LoVo (cell line): ENCODE data around the gene GPR161.

ENCODE experiments used
- DNase-seq: peaks from one replicate; pipeline ENCODE4 v3.0.0-alpha.2; 2016; ENCODE audit warnings: low spot score

GPR161 gene

GRCh38 chr1:168032029-168032428 lies 104.7 kb downstream of the GPR161 start:
- no peak for DNase-seq

- no peak for DNase-seq
These were observed 105.1 kb downstream of the GPR161 start for GRCh38 chr1:168031627-168032026.

- no peak for DNase-seq
These were observed 105.5 kb downstream of the GPR161 start for GRCh38 chr1:168031198-168031597.
